ENCODE results near the gene MEIS3.
A peak's percentile ranks its signal among the peaks of the same experiment; 100 is the strongest.

MEIS3 gene

GRCh38 chr19:47435883-47436417, 16.6 kb upstream of the MEIS3 start:
- DNase-seq = no peak

GRCh38 chr19:47435196-47435595, 15.9 kb upstream of the MEIS3 start:
- DNase-seq = no peak

- DNase-seq = no peak
Observed at GRCh38 chr19:47434088-47434487, 14.8 kb upstream of the MEIS3 start.

- no peak for DNase-seq
Observed at GRCh38 chr19:47433121-47433520, 13.8 kb upstream of the MEIS3 start.

GRCh38 chr19:47432499-47432898, 13.2 kb upstream of the MEIS3 start:
- no peak for DNase-seq

DNA sequence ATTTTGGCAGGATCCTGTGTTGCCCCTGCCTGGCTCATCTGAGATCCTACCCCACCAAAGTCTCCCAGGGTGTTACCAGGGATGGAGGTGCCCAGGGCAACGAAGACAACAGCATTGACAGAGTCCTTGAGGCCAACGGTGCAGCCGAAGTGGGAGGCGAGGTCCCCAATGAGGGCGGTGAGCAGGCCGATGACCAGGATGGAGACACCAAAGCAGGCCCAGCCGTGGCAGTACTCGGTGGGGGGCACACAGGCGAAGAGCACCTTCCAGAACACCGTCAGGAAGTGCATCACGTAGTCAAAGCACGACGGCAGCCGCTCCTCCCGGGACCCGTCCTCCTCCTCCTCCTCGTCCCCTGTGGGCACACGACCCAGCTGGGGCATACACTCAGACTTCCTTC, 12.8 kb upstream of the MEIS3 start:
- DNase-seq = no peak

DNA sequence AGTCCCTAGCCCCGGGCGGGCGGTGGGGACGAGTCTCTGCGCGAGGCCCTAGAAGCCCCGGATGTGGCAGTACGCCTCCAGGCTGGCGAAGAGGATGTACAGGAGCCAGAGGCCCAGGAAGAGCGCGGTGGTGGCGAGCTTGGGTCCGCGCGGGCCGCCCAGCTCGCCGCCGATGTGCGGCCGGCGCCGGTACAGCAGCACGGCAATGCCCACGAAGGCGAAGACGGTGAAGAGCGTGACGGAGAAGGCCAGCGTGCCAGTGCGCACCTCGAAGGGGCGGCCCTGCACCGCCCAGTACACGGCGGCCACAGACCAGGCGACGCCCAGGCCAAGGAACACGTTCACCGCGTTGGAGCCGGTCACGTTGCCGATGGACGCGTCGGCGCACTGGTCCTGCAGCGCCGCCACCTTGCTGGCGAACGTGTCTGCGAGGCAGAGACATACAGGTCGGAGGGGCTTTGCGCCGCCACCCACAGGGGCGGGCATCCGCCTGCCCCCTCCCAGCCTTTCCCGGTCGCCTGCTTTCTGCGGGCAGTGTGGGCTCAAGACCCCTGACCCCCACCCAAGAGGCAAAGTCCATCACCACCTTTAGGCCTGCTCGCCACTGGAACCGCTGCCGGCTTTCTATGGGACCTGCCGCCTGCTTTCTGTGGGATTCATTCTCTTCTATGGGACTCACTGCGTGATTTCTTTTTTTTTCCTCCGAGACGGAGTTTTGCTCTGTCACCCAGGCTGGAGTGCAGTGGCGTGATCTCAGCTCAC, 10.9 kb upstream of the MEIS3 start:
- DNase-seq = peak; percentile 68

DNA sequence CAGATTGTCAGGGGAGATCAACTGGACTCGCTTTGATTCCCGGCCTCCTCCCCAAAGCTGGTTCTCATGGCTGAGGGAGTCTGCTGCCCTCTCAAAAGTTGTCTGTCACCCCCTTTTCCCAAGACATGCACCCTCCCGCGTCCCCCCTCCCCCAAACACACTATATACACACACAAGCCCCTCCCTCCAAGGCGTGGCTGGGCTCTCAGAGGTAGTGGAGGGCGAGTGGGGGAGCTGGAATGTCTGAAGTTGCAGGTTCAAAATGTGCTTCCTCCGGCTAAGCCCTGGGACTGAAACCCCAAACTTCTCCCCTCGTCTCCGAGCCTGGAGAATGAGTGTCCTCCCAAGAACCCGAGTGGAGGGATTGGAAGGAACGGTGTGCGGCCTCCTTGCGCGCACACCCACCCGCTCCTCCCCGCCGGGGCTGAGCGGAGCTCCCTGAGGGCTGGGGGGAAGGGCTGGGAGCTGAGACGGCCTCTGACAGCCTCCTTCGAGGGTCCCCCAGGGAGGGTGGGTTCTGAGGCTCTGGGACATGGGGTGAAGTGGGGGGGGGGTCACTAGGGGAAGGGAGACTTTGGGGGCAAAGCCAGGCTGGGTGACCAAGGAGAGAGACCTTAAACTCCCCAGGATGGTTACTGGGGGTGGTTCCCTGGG, 9.9 kb upstream of the MEIS3 start:
- DNase-seq = no peak

GRCh38 chr19:47428177-47428894, 9.0 kb upstream of the MEIS3 start:
- peak; percentile 72 for DNase-seq

DNA sequence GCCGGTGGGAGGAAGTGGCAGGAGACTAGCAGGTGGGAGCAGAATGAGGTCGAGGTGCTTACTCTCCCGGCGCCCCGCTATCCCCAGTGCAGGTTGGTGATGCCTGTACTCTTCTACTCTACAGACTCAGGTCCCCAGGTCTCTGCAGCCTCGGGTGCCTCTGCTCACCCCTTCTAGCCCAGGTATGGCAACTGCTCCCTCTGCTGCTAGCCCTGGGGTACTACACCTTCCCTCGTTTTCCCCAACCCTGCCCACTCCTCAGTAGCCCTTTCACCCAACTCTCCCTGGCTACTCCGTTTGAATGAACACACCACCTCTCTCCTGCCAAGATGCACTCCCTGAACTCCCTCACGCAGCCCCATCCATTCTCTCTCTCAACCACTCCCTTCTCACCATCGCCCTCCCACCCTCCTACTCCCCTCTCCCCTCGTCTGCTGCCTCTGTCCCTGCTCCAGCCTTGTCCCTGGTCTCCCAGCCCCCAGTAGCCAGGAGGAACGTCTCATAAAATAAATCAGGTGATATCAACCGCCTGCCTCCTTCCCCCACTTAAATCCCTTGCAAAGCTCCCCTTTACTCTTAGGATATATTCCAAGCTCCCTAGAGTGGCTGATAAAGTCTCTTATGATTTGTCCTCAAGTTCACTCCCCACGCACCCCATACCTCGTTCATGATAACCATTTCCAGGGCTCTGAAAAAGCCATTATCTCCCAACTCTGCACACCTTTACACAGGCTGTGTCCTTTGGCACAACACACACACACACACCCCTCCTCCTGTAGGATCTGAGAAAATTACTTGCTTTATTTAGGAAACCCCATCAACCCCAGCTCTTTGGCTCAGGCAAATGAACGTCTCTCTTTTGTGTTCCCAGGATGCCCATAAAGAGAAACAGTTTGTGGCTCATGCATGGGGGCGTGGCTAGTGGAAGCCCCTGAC, 8.2 kb upstream of the MEIS3 start:
- peak; percentile 71 for DNase-seq

- peak; percentile 18 for DNase-seq
Observed at GRCh38 chr19:47423203-47423882, 4.0 kb upstream of the MEIS3 start.

- no peak for DNase-seq
Observed at GRCh38 chr19:47422417-47423163, 3.3 kb upstream of the MEIS3 start.

DNA sequence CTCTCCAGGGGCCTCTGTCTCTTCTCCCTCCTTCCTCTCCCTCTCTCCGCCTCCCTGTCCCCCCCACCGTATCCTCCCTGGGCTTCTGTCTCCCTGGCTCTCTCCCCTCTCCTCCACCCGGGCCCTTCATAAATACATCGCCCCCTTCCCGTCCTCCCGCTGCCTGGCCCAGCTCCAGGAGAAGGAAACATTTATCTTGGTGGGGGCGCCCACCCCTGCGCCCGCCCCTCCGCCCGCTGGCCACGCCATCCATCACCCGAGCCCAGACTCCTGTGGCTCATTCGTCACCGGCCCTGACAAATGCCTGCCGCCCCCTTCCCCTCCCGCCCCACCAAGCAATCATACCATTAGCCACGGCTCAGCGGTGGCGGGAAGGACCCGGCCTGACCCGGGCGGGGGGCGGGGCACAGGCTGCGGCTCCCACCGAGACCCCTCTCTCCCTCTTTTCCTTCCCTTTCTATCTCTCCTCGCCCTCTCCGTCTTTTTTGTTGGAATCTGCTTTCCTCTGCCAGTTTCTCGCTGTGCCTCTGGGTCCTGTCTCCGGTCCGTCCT, 2.6 kb upstream of the MEIS3 start:
- peak; percentile 58 for DNase-seq

GRCh38 chr19:47421244-47421786, 2.0 kb upstream of the MEIS3 start:
- DNase-seq = peak; percentile 46

DNA sequence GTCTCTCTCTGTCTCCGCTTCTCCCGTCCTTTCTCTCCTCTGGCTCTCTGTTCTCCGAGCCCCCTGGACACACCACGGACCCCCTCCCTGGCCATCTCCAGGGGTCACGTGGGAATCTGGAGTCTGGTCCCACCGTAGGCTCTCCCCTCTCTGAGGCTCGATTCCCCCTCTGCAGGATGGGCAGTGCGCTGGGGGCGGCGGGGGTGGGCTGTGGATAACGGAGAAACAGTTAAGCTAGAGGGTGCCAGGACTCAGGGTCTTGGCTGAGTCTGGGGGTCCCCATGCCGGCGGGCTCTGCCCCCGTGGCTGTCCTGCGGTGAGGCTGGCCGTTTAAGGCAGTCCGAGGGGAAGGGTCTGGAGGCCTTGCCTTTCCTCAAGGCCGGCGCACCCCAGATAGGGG, 462 bp upstream of the MEIS3 start:
- DNase-seq = peak; percentile 35

DNA sequence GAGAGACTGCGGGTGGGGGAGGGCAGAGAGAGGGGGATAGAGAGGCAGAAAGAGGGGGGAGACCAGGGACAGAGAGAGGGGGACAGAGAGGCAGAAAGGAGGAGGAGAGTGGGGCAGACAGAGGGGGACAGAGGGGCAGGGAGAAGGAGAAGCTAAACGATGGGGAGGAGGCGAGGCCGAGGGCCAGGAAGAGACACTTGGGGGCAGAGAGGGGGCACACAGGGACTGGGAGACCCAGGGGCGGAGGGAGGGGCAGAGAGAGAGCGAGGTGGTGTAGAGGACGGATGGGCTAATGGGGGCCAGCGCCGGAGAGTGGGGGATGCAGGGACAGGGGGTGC, 666 bp downstream of the MEIS3 start:
- peak; percentile 37 for DNase-seq

- peak; percentile 42 for DNase-seq
Observed at GRCh38 chr19:47417746-47418691, 1.3 kb downstream of the MEIS3 start.

DNA sequence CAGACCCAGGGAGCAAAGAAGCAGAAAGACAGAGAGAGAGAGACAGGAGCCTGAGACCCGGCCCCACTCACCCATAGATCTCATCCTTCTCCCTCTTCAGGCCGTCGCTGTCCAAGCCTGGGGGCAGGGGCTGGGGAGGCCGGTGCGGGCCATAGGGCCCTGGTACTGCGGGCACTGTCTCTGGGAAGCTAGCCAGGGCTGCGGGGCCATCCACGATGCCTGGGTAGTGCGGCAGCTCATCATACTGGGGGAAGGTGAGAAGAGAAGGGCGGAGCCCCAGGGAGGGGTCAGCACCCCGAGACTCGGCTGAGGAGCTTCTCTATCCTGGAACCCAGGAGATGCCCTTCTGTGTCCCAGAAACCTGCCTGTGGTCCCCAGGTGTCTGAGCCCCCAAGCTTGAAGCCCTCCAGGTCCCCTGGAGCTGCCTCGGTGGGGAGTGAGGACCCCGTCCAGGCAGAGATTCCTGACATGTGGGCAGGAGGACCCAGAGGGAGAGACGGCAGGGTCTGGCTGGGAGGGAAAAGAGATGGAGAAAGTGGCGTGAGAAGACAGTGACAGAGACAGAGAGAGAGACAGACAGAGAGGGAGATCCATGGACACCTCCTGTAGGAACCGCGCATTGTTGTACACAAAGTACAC, 2.1 kb downstream of the MEIS3 start:
- peak; percentile 19 for DNase-seq

GRCh38 chr19:47416643-47416985, 2.7 kb downstream of the MEIS3 start:
- no peak for DNase-seq
